Globus pallidus (tissue), 1 donor: ENCODE measurements around the gene FAM149B1.

Experiments
- DNase-seq: peaks from one replicate; pipeline ENCODE4 v3.0.0-alpha.2; 2015; ENCODE audit warnings: low spot score

The FAM149B1 gene

DNA sequence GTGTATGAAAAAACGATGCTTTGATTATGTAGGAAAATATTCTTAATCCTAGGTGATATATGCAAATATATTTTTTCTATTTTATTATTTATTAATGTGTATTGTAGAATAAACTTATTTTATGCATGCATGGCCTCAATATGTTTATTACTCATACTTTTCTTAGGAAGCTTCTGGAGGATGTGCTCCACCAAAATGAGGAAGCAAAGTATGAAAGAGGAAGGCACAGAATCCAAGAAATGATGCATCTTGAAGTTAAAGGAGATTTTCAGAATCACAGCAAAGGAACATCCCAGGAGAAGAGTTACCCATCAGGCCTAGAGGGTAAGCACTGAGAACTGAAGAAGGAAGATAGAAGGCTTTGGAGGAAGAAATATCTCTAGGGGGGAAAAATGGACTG is 119.5 kb downstream of the FAM149B1 start:
- DNase-seq, result no peak

DNA sequence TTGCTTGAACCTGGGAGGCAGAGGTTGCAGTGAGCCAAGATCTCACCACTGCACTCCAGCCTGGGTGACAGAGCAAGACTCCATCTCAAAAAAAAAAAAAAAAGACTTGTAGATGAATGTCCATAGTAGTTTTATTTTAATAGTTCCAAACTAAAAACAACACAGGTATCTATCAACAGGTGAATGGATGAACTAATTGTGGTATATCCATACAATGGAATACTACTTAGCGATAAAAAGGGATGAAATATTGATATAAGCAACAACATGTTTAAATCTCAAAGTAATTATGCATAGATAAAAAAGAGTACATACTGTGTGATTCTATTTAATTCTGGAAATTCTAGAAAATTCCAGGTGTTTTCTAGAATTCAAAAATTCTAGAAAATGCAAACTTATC is 122.0 kb downstream of the FAM149B1 start:
- no peak for DNase-seq

DNA sequence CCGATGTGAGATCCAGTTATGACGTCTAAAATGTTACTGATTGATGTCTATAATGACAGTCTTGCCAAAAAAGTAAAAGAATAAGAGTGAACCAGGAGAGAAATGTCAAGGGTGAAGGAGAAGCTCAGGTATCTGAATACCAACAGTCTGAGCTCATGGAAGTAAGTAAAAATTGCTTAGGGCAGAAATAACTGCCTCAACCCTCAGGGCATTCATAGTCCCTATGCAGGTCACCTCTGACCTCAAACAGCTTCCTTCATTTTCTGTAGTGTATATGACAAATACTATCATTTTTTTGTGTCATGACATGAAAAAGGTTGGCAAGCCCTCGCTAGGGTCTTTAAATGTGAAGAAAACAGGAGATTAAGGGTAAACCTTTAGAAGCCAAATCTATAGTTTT is 125.5 kb downstream of the FAM149B1 start:
- DNase-seq, result no peak
